ENCODE measurements around the gene KRTAP4-7.

DNA sequence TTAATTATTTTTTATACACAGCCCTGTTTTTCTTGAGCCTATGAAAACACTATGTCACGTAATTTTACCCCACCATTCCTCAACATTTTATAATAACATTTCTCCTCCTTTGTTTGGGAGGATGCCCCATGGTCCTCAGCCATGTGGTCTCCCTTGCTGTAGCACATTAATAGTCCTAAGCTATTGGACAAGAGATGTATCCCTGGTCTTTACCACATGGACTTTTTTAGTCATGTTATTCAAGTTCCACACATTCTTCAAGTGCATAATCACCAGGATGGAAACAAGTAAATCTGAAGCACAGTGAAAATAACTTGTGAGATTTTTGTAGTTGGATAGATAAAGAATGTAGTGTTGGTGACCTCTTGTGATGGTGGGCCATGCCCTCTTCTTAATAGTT is 22.0 kb upstream of the KRTAP4-7 start:
- TF ChIP-seq, protein P1, sequence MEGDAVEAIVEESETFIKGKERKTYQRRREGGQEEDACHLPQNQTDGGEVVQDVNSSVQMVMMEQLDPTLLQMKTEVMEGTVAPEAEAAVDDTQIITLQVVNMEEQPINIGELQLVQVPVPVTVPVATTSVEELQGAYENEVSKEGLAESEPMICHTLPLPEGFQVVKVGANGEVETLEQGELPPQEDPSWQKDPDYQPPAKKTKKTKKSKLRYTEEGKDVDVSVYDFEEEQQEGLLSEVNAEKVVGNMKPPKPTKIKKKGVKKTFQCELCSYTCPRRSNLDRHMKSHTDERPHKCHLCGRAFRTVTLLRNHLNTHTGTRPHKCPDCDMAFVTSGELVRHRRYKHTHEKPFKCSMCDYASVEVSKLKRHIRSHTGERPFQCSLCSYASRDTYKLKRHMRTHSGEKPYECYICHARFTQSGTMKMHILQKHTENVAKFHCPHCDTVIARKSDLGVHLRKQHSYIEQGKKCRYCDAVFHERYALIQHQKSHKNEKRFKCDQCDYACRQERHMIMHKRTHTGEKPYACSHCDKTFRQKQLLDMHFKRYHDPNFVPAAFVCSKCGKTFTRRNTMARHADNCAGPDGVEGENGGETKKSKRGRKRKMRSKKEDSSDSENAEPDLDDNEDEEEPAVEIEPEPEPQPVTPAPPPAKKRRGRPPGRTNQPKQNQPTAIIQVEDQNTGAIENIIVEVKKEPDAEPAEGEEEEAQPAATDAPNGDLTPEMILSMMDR (IDR thresholded peaks at IDR 0.05; ENCODE audit: insufficient read depth, low read length, poor library complexity, severe bottlenecking), result no peak
- TF ChIP-seq EZH2phosphoT487 (conservative IDR thresholded peaks at IDR 0.05; ENCODE audit: low read length), result no peak

Measured in SU-DHL-6 (cell line).